ENCODE measurements around the gene HELZ.

GRCh38 chr17:67232441-67232840 lies 12.6 kb downstream of the HELZ start:
- TF ChIP-seq GATA2 (IDR thresholded peaks at IDR 0.05; ENCODE audit: low read depth, low read length) (no peak), GATA3 (IDR thresholded peaks at IDR 0.05; ENCODE audit: low read depth, low read length) (no peak)

Data from SH-SY5Y (cell line).